Urothelium cell line (cell line): ENCODE results near the gene NRCAM.

Source experiments
- DNase-seq: peaks from one replicate; pipeline ENCODE4 v3.0.0; 2011; ENCODE audit warnings: low spot score, mixed read lengths
- FAIRE-seq: peaks from 2 replicates; lab custom pipeline; 2011; peaks lifted over from hg19 to GRCh38; lab: Jason Lieb, UNC

The NRCAM gene

GRCh38 chr7:108427766-108428165 is 28.5 kb downstream of the NRCAM start:
- no peak for DNase-seq
- FAIRE-seq = no peak

- DNase-seq (no peak), FAIRE-seq (no peak)
Measured at GRCh38 chr7:108425714-108426275, 30.4 kb downstream of the NRCAM start.

GRCh38 chr7:108424013-108424412 is 32.2 kb downstream of the NRCAM start:
- no peak for FAIRE-seq
- DNase-seq = no peak

GRCh38 chr7:108423089-108423989 is 32.9 kb downstream of the NRCAM start:
- FAIRE-seq (no peak), DNase-seq (no peak)

GRCh38 chr7:108421720-108422331 is 34.4 kb downstream of the NRCAM start:
- FAIRE-seq = no peak
- DNase-seq = no peak

GRCh38 chr7:108419961-108420908 is 36.0 kb downstream of the NRCAM start:
- FAIRE-seq (no peak), DNase-seq (no peak)

GRCh38 chr7:108418946-108419345 is 37.3 kb downstream of the NRCAM start:
- DNase-seq = no peak
- FAIRE-seq = no peak

- no peak for FAIRE-seq
- DNase-seq = no peak
Measured at GRCh38 chr7:108417926-108418325, 38.3 kb downstream of the NRCAM start.

GRCh38 chr7:108417144-108417543 is 39.1 kb downstream of the NRCAM start:
- DNase-seq = no peak
- FAIRE-seq = no peak

GRCh38 chr7:108415821-108416536 is 40.3 kb downstream of the NRCAM start:
- FAIRE-seq (no peak), DNase-seq (peak; percentile 51)

- no peak for FAIRE-seq
- DNase-seq = no peak
Measured at GRCh38 chr7:108415084-108415483, 41.2 kb downstream of the NRCAM start.

- no peak for FAIRE-seq
- no peak for DNase-seq
Measured at GRCh38 chr7:108413782-108414492, 42.3 kb downstream of the NRCAM start.

GRCh38 chr7:108413337-108413736 is 42.9 kb downstream of the NRCAM start:
- FAIRE-seq = no peak
- no peak for DNase-seq

- FAIRE-seq = no peak
- DNase-seq = no peak
Measured at GRCh38 chr7:108409146-108409545, 47.1 kb downstream of the NRCAM start.

- FAIRE-seq (no peak), DNase-seq (no peak)
Measured at GRCh38 chr7:108408296-108408991, 47.8 kb downstream of the NRCAM start.

- FAIRE-seq (no peak), DNase-seq (no peak)
Measured at GRCh38 chr7:108407676-108408075, 48.6 kb downstream of the NRCAM start.

- FAIRE-seq (no peak), DNase-seq (no peak)
Measured at GRCh38 chr7:108406222-108406890, 49.9 kb downstream of the NRCAM start.
